Gastrocnemius medialis (tissue), 4 donors: Measurements from ENCODE around the gene ZSCAN10. TPM values are rescaled to one million over a fixed set of nuclear protein-coding genes. Genes with fewer than 3 reads are reported as not detected.

Source experiments
- ATAC-seq, 2 donors: fragments of 150-250 bp; one replicate each; pipeline ENCODE4 v1.9.1; 2016
- DNase-seq, 2 donors: peaks; one replicate each; pipeline ENCODE4 v3.0.0-alpha.2; 2019
- H3K27ac ChIP-seq, 4 donors: fragments of 200-600 bp; sonication (generic); 1 replicate in 1 of 4; 2 replicates in 3 of 4; pipeline ENCODE4 v1.5.1; 2016 to 2018; ENCODE audit warnings: mild to moderate bottlenecking in 2 of 4, moderate library complexity in 1 of 4
- H3K27me3 ChIP-seq, 3 donors: fragments of 200-600 bp; sonication (generic) in 2 of 3; 1 replicate in 1 of 3; 2 replicates in 2 of 3; pipeline versions ENCODE4 v1.5.1 to v1.6.0; 2016 to 2019; ENCODE audit warnings: mild to moderate bottlenecking in 1 of 3, moderate library complexity in 1 of 3
- H3K36me3 ChIP-seq, 2 donors: fragments of 200-600 bp; sonication (generic) in 1 of 2; one replicate each; pipeline ENCODE4 v1.5.1; 2017 to 2018
- H3K4me1 ChIP-seq, 2 donors: fragments of 200-600 bp; sonication (generic) in 1 of 2; one replicate each; pipeline ENCODE4 v1.5.1; 2016 to 2017; ENCODE audit warnings: mild to moderate bottlenecking in 2 of 2
- H3K4me3 ChIP-seq, 4 donors: fragments of 200-600 bp; sonication (generic) in 3 of 4; 1 replicate in 1 of 4; 2 replicates in 3 of 4; pipeline ENCODE4 v1.5.1; 2016 to 2019; ENCODE audit warnings: mild to moderate bottlenecking in 2 of 4
- H3K9me3 ChIP-seq, 3 donors: fragments of 200-600 bp; sonication (generic) in 2 of 3; 1 replicate in 1 of 3; 2 replicates in 2 of 3; pipeline ENCODE4 v1.5.1; 2016 to 2019
- CTCF ChIP-seq, 5 experiments: fragments of 450-650 bp in 3 of 5; fragments of 200-600 bp in 2 of 5; sonication (generic) in 2 of 5; IDR thresholded peaks in 4 of 5; conservative IDR thresholded peaks in 1 of 5; 1 replicate in 4 of 5; 2 replicates in 1 of 5; pipeline ENCODE4 v1.5.1; 2016 to 2019; ENCODE audit warnings: antibody characterized with exemption in 5 of 5, mild to moderate bottlenecking in 3 of 5, moderate library complexity in 3 of 5
- POLR2A ChIP-seq, 2 donors: fragments of 450-650 bp; IDR thresholded peaks; one replicate each; pipeline ENCODE4 v1.6.1; 2017; ENCODE audit warnings: antibody characterized with exemption in 2 of 2, mild to moderate bottlenecking in 2 of 2, moderate library complexity in 2 of 2
- in situ Hi-C, 4 donors: fragments of 200-750 bp; cut with MboI; loops; one replicate each; pipeline versions ENCODE4 v1.15.0 to v1.8.0; 2017; ENCODE audit warnings: low sequenced_read_pairs in 4 of 4
- intact Hi-C: fragments of 100-400 bp; cut with DNase I; formaldehyde crosslinking; loops from one replicate; pipeline ENCODE4 v1.15.1; 2023; ENCODE audit warnings: low total_unique reads
- total RNA-seq, 4 donors: library from RNA; depleted of rRNA; stranded (reverse); fragments of >200 nt; gene quantifications; one replicate each; pipeline versions ENCODE4 v1.1.0 to v1.2.3, GENCODE V29; 2016

The ZSCAN10 gene
- total RNA-seq, 4 donors from 2014 or later, result not detected

DNA sequence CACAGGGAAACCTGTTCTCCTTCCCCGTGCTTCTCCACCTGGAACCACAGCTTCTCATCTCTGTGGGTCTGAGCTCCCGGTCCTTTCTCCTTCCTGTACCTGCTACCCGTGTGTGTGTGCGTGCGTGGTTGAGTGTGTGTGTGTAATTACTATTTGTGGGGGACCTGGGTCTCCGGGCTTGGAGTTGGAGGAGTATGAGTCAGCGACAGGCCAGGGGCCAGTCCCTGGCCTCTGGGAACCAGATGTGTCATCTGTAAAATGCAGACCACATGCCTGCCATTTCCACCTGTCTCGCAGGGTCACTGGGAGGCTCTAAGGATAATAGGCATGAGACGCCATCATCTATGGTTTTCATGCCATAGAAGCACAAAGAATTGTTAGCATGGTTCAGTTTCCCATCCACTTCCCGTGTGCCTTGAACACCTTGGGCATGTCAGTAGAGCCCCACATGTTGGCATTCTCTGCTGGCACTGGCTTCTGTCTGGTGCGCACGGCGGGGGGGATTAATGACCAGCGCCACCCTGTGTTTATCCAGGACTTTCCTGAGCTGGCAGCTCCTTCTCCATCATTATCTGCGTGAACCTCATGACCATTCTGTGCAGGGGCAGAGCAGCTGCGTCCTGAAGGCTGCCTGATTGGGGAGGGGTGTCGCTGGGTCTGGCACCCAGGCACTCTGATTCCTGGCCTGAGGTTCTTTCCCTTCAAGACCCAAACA, 14.8 kb upstream of the ZSCAN10 start:
- Histone ChIP-seq H3K27ac (no peak overlapping the region), H3K4me3 (peak overlapping the region in 3 of 4 donors; percentile 64 to 77 (median 74)), H3K9me3 (no peaks in the 10 kb centered on the region), H3K36me3 (peaks cover 0 to 7% of the 10 kb centered on the region in 2 donors), H3K4me1 (peaks cover 10 to 12% of the 10 kb centered on the region in 2 donors), H3K27me3 (no peaks in the 10 kb centered on the region)
- TF ChIP-seq CTCF (IDR thresholded peaks at IDR 0.05 in 4 of 5, conservative IDR thresholded peaks at IDR 0.05 in 1 of 5) (no peak), POLR2A (IDR thresholded peaks at IDR 0.05) (no peak)
- intact Hi-C loops (no loop called here), in situ Hi-C loops (no loop called here)
- ATAC-seq (peak in 1 of 2 donors; percentile 25), DNase-seq (no peak)

GRCh38 chr16:3112881-3113574, 13.9 kb upstream of the ZSCAN10 start:
- Histone ChIP-seq H3K27ac (peak overlapping the region; percentile 50 to 66 (median 60)), H3K27me3 (no peaks in the 10 kb centered on the region), H3K4me1 (peaks cover 10 to 12% of the 10 kb centered on the region in 2 donors), H3K4me3 (peak overlapping the region; percentile 63 to 77 (median 69)), H3K9me3 (no peaks in the 10 kb centered on the region), H3K36me3 (peaks cover 0 to 4% of the 10 kb centered on the region in 2 donors)
- no peak for TF ChIP-seq POLR2A (IDR thresholded peaks at IDR 0.05)
- TF ChIP-seq CTCF (IDR thresholded peaks at IDR 0.05 in 4 of 5, conservative IDR thresholded peaks at IDR 0.05 in 1 of 5), result no peak
- DNase-seq (no peak), ATAC-seq (no peak)
- in situ Hi-C loops, result no loop called here
- intact Hi-C loops, result no loop called here

GRCh38 chr16:3112058-3112880, 13.2 kb upstream of the ZSCAN10 start, which contains the start of gene ZNF205:
ZNF205 (plus strand) TSS chr16:3112586; CDS start chr16:3113431, 845 bp downstream.
- DNase-seq (peak in 1 of 2 donors; percentile 28), ATAC-seq (peak; percentile 59 to 71)
- Histone ChIP-seq H3K9me3 (no peaks in the 10 kb centered on the region), H3K27me3 (no peaks in the 10 kb centered on the region), H3K4me1 (peaks cover 11 to 13% of the 10 kb centered on the region in 2 donors), H3K36me3 (peaks cover 0 to 4% of the 10 kb centered on the region in 2 donors), H3K27ac (peak within 1 kb of the TSS; percentile 50 to 66 (median 60)), H3K4me3 (peak within 1 kb of the TSS; percentile 63 to 77 (median 69))
- intact Hi-C loops (no loop called here), in situ Hi-C loops (no loop called here)
- TF ChIP-seq CTCF (IDR thresholded peaks at IDR 0.05 in 4 of 5, conservative IDR thresholded peaks at IDR 0.05 in 1 of 5), result no peak
- no peak for TF ChIP-seq POLR2A (IDR thresholded peaks at IDR 0.05)

DNA sequence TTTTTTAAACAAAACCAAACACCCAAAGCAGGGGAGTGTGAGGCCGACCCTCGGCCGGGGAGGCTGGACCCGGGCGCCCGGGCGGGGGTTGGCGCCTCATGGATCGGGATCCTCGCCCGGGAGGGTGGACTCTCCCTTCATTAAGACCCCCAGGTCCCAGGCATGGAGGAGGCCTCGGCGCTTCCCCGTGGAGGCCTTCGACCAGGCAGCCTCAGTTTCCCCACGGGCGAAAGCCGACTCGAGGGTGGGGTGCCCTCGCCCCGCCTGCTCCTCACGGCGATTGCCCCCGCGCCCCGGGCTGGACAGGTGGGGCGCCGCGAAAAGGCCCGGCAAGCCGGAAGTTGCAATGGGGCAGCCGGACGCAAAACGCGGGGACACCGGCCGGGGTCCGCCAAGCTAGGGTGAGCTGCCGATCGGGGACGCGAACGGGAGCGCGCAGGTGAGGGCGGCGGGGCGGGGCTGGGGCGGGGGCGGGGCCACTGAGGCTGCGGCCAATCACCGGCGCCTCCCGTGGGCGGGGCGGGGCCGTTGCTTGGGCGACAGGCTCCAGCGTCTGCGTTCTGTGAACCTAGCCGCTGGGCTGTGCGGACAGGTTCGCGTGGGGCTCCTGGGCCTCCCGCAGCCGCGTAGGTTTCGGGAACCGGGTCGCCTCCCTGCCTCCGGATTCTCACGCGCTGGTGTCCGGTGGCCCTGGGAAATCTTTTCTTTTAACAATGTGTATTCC, 7.3 kb upstream of the ZSCAN10 start:
- H3K4me3 ChIP-seq, result peak overlapping the region; percentile 68 to 78 (median 75)
- no peaks in the 10 kb centered on the region for H3K27me3 ChIP-seq
- TF ChIP-seq CTCF (IDR thresholded peaks at IDR 0.05 in 4 of 5, conservative IDR thresholded peaks at IDR 0.05 in 1 of 5), result no peak
- peak in 1 of 2 donors; percentile 28 for TF ChIP-seq POLR2A (IDR thresholded peaks at IDR 0.05)
- peak; percentile 83 for DNase-seq
- in situ Hi-C loops (no loop called here), intact Hi-C loops (loop anchor here (1.0 to 2.0 kb wide), 3 partner anchors 18 to 47 kb away; no protein-coding TSS in a partner anchor)
- peaks cover 11 to 12% of the 10 kb centered on the region in 2 donors for H3K4me1 ChIP-seq
- peak overlapping the region; percentile 71 to 89 (median 82) for H3K27ac ChIP-seq
- ATAC-seq, result peak; percentile 91 to 96
- no peaks in the 10 kb centered on the region for H3K36me3 ChIP-seq
- H3K9me3 ChIP-seq, result no peaks in the 10 kb centered on the region
